Gastroesophageal sphincter (tissue), 4 donors: ENCODE data around the gene NFATC2. TPM values are rescaled to one million over a fixed set of nuclear protein-coding genes. Genes with fewer than 3 reads are reported as not detected.

Experiments used
- ATAC-seq: fragments of 150-250 bp; one replicate; pipeline ENCODE4 v1.9.1; 2016; ENCODE audit warnings: mild to moderate bottlenecking, moderate library complexity
- H3K27ac ChIP-seq, 4 donors: fragments of 200-600 bp; sonication (generic) in 3 of 4; 1 replicate in 3 of 4; 2 replicates in 1 of 4; pipeline ENCODE4 v1.5.1; 2016 to 2019
- H3K27me3 ChIP-seq: fragments of 200-600 bp; sonication (generic); one replicate; pipeline ENCODE4 v1.5.1; 2019
- H3K36me3 ChIP-seq, 2 donors: fragments of 200-600 bp; sonication (generic); one replicate each; pipeline ENCODE4 v1.5.1; 2019; ENCODE audit warnings: control low read depth in 1 of 2
- H3K4me1 ChIP-seq, 3 donors: fragments of 200-600 bp; sonication (generic); 1 replicate in 2 of 3; 2 replicates in 1 of 3; pipeline ENCODE4 v1.5.1; 2016 to 2019; ENCODE audit warnings: control low read depth in 2 of 3
- H3K4me3 ChIP-seq, 2 donors: fragments of 200-600 bp; sonication (generic); one replicate each; pipeline ENCODE4 v1.5.1; 2019; ENCODE audit warnings: mild to moderate bottlenecking in 1 of 2, moderate library complexity in 1 of 2
- H3K9me3 ChIP-seq, 3 donors: fragments of 200-600 bp; sonication (generic); one replicate each; pipeline ENCODE4 v1.5.1; 2017 to 2019; ENCODE audit warnings: control low read depth in 2 of 3
- EP300 ChIP-seq: sonication (generic); formaldehyde crosslinking; IDR thresholded peaks from one replicate; pipeline ENCODE4 v1.6.1; 2017; ENCODE audit warnings: antibody characterized with exemption, mild to moderate bottlenecking
- POLR2A ChIP-seq, 2 donors: fragments of 450-650 bp; IDR thresholded peaks; one replicate each; pipeline ENCODE4 v1.6.1; 2017; ENCODE audit warnings: antibody characterized with exemption in 2 of 2, mild to moderate bottlenecking in 2 of 2, moderate library complexity in 1 of 2
- POLR2AphosphoS5 ChIP-seq: sonication (generic); formaldehyde crosslinking; IDR thresholded peaks from one replicate; pipeline ENCODE4 v1.6.1; 2017; ENCODE audit warnings: antibody characterized with exemption
- WGBS, 2 donors: methylation state at CpG; one replicate each; pipeline ENCODE4 v1.1.5; 2018; ENCODE audit warnings: low coverage in 1 of 2; 5-methylcytosine and 5-hydroxymethylcytosine counted together
- total RNA-seq, 4 donors: library from RNA; depleted of rRNA; stranded (reverse); fragments of >200 nt; gene quantifications; one replicate each; pipeline ENCODE4 v1.1.0, GENCODE V29; 2016
- TF ChIP-seq, protein P1 (sequence below), 4 experiments: fragments of 200-600 bp in 2 of 4; fragments of 450-650 bp in 2 of 4; sonication (generic) in 1 of 4; IDR thresholded peaks; one replicate each; pipeline ENCODE4 v1.5.1; 2017 to 2019; ENCODE audit warnings: antibody characterized with exemption in 4 of 4, mild to moderate bottlenecking in 2 of 4, moderate library complexity in 2 of 4

NFATC2 gene
- total RNA-seq, 4 donors from 2014 or later = 4.4 to 20.2 (median 9.0) TPM

DNA sequence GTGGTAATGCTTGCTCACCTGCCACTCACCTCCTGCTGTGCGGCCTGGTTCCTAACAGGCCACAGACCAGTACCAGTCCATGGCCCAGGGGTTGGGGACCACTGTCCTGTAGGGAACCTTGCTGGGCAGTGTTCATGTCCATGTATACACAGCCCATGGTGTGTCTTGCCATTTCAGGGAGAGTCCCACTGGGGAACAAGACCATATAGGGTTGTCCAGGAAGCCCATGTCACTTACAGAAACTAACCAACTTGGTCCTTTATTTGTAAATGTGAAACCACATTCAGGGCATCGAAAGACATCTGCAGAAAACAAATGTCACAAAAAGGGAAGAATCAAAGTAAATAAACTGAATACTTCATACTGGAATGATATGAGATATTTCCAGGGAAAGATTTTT is 179.1 kb downstream of the NFATC2 start:
- Histone ChIP-seq H3K4me1 (peaks cover 0 to 7% (median 4%) of the 10 kb centered on the region in 3 donors), H3K36me3 (no peaks in the 10 kb centered on the region), H3K9me3 (peaks cover 0 to 15% (median 0%) of the 10 kb centered on the region in 3 donors), H3K4me3 (no peak overlapping the region), H3K27me3 (peaks cover 5% of the 10 kb centered on the region), H3K27ac (no peak overlapping the region)
- 14 to 29% methylated on average over 1 of the region's 2 CpGs for WGBS, 2 donors
- TF ChIP-seq, protein P1, sequence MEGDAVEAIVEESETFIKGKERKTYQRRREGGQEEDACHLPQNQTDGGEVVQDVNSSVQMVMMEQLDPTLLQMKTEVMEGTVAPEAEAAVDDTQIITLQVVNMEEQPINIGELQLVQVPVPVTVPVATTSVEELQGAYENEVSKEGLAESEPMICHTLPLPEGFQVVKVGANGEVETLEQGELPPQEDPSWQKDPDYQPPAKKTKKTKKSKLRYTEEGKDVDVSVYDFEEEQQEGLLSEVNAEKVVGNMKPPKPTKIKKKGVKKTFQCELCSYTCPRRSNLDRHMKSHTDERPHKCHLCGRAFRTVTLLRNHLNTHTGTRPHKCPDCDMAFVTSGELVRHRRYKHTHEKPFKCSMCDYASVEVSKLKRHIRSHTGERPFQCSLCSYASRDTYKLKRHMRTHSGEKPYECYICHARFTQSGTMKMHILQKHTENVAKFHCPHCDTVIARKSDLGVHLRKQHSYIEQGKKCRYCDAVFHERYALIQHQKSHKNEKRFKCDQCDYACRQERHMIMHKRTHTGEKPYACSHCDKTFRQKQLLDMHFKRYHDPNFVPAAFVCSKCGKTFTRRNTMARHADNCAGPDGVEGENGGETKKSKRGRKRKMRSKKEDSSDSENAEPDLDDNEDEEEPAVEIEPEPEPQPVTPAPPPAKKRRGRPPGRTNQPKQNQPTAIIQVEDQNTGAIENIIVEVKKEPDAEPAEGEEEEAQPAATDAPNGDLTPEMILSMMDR (IDR thresholded peaks at IDR 0.05) = no peak
- no peak for TF ChIP-seq EP300
- TF ChIP-seq POLR2A (IDR thresholded peaks at IDR 0.05) = no peak
- no peak for TF ChIP-seq POLR2AphosphoS5
- ATAC-seq = no peak

- no peak for TF ChIP-seq POLR2A (IDR thresholded peaks at IDR 0.05)
- no peak for TF ChIP-seq POLR2AphosphoS5
- TF ChIP-seq, protein P1 (IDR thresholded peaks at IDR 0.05) = no peak
- no peak for TF ChIP-seq EP300
- 80% methylated on average over 3 of the region's 3 CpGs; no CpG with 5 or more reads in 1 of the 2 donors for WGBS, 2 donors
- Histone ChIP-seq H3K27ac (no peak overlapping the region), H3K4me3 (no peak overlapping the region), H3K27me3 (peaks cover 5% of the 10 kb centered on the region), H3K9me3 (peaks cover 0 to 15% (median 0%) of the 10 kb centered on the region in 3 donors), H3K36me3 (no peaks in the 10 kb centered on the region), H3K4me1 (peaks cover 0 to 7% (median 4%) of the 10 kb centered on the region in 3 donors)
- no peak for ATAC-seq
These were observed 180.3 kb downstream of the NFATC2 start for GRCh38 chr20:51362254-51362653.

- no peak for ATAC-seq
- WGBS, 2 donors = 83 to 100% methylated on average over 1 of the region's 1 CpG
These were observed 181.3 kb downstream of the NFATC2 start for GRCh38 chr20:51361258-51361657.

GRCh38 chr20:51360451-51361201 is 181.9 kb downstream of the NFATC2 start:
- TF ChIP-seq, protein P1 (IDR thresholded peaks at IDR 0.05) = no peak
- TF ChIP-seq EP300 (no peak), POLR2A (IDR thresholded peaks at IDR 0.05) (no peak), POLR2AphosphoS5 (no peak)
- WGBS, 2 donors = 58 to 69% methylated on average over 5 to 9 of the region's 13 CpGs
- Histone ChIP-seq H3K27me3 (peaks cover 5% of the 10 kb centered on the region), H3K9me3 (peaks cover 0 to 15% (median 0%) of the 10 kb centered on the region in 3 donors), H3K4me1 (peaks cover 0 to 1% (median under 1%) of the 10 kb centered on the region in 3 donors), H3K27ac (no peak overlapping the region), H3K36me3 (no peaks in the 10 kb centered on the region), H3K4me3 (no peak overlapping the region)
- no peak for ATAC-seq

More at GRCh38 chr20:51361258-51361657, 181.3 kb downstream of the NFATC2 start:
- Histone ChIP-seq H3K27ac (no peak overlapping the region), H3K36me3 (no peaks in the 10 kb centered on the region), H3K27me3 (peaks cover 5% of the 10 kb centered on the region), H3K4me3 (no peak overlapping the region), H3K9me3 (peaks cover 0 to 15% (median 0%) of the 10 kb centered on the region in 3 donors), H3K4me1 (peaks cover 0 to 7% (median 4%) of the 10 kb centered on the region in 3 donors)
- TF ChIP-seq, protein P1 (IDR thresholded peaks at IDR 0.05) = no peak

GRCh38 chr20:51359947-51360346 is 182.6 kb downstream of the NFATC2 start:
- no peak overlapping the region for H3K27ac ChIP-seq
- no peak for ATAC-seq
- H3K36me3 ChIP-seq = no peaks in the 10 kb centered on the region
- H3K4me1 ChIP-seq = no peaks in the 10 kb centered on the region
- peaks cover 0 to 15% (median 0%) of the 10 kb centered on the region in 3 donors for H3K9me3 ChIP-seq
- no peak overlapping the region for H3K4me3 ChIP-seq
- H3K27me3 ChIP-seq = peaks cover 5% of the 10 kb centered on the region
- TF ChIP-seq, protein P1 (IDR thresholded peaks at IDR 0.05) = no peak
- no peak for TF ChIP-seq EP300
- no peak for TF ChIP-seq POLR2A (IDR thresholded peaks at IDR 0.05)
- no peak for TF ChIP-seq POLR2AphosphoS5
- 88% methylated on average over 1 of the region's 1 CpG; no CpG with 5 or more reads in 1 of the 2 donors for WGBS, 2 donors
